Spleen (tissue), 13 donors: ENCODE data around the gene ZNF785. TPM values are rescaled to one million over a fixed set of nuclear protein-coding genes. Genes with fewer than 3 reads are reported as not detected.
"Not testable (repeated sequence)": the region's sequence is repeated elsewhere in the genome, so short reads cannot be mapped to it uniquely, and the experiment has no call there.

Experiments
- DNase-seq: peaks from one replicate; pipeline ENCODE4 v3.0.0-alpha.2; 2020
- H3K27ac ChIP-seq, 8 donors: fragments of 200-600 bp; sonication (generic) in 7 of 8; 1 replicate in 4 of 8; 2 replicates in 4 of 8; pipeline versions ENCODE4 v1.5.0 to v1.8.0; 2016 to 2021; ENCODE audit warnings: inconsistent platforms in 4 of 8, mild to moderate bottlenecking in 4 of 8, moderate library complexity in 1 of 8
- H3K27me3 ChIP-seq, 7 donors: fragments of 200-600 bp; sonication (generic) in 6 of 7; replicated peaks in 1 of 7; 1 replicate in 4 of 7; 2 replicates in 3 of 7; pipeline versions ENCODE4 v1.5.0 to v1.8.0; 2016 to 2021; ENCODE audit warnings: inconsistent platforms in 3 of 7, mild to moderate bottlenecking in 1 of 7
- H3K36me3 ChIP-seq, 6 donors: fragments of 200-600 bp; sonication (generic) in 5 of 6; 1 replicate in 4 of 6; 2 replicates in 2 of 6; pipeline versions ENCODE4 v1.5.0 to v1.8.0; 2016 to 2021; ENCODE audit warnings: inconsistent platforms in 2 of 6
- H3K4me1 ChIP-seq, 6 donors: fragments of 200-600 bp; sonication (generic) in 5 of 6; 1 replicate in 3 of 6; 2 replicates in 3 of 6; pipeline versions ENCODE4 v1.5.0 to v1.8.0; 2016 to 2021; ENCODE audit warnings: inconsistent platforms in 3 of 6
- H3K4me3 ChIP-seq, 8 donors: fragments of 200-600 bp; sonication (generic) in 7 of 8; 1 replicate in 4 of 8; 2 replicates in 4 of 8; pipeline versions ENCODE4 v1.5.0 to v1.8.0; 2016 to 2021; ENCODE audit warnings: inconsistent platforms in 4 of 8, mild to moderate bottlenecking in 4 of 8, moderate library complexity in 2 of 8
- H3K9me3 ChIP-seq, 8 donors: fragments of 200-600 bp; sonication (generic) in 7 of 8; 1 replicate in 4 of 8; 2 replicates in 4 of 8; pipeline versions ENCODE4 v1.5.0 to v1.8.0; 2016 to 2021; ENCODE audit warnings: inconsistent platforms in 4 of 8
- CTCF ChIP-seq, 11 experiments: fragments of 200-600 bp in 7 of 11; fragments of 450-650 bp in 4 of 11; sonication (generic) in 4 of 11; IDR thresholded peaks in 8 of 11; conservative IDR thresholded peaks in 3 of 11; 1 replicate in 7 of 11; 2 replicates in 4 of 11; pipeline versions ENCODE4 v1.4.0 to v1.8.0; 2016 to 2021; ENCODE audit warnings: antibody characterized with exemption in 11 of 11, inconsistent platforms in 4 of 11, mild to moderate bottlenecking in 1 of 11
- POLR2A ChIP-seq, 3 donors: fragments of 450-650 bp; IDR thresholded peaks; one replicate each; pipeline ENCODE4 v1.5.1; 2017; ENCODE audit warnings: antibody characterized with exemption in 3 of 3, mild to moderate bottlenecking in 1 of 3
- POLR2AphosphoS5 ChIP-seq, 3 donors: sonication (generic); formaldehyde crosslinking; IDR thresholded peaks; one replicate each; pipeline ENCODE4 v1.5.1; 2017; ENCODE audit warnings: antibody characterized with exemption in 3 of 3
- WGBS, 5 donors: extraction: QIAGEN DNeasy Blood & Tissue Kit in 3 of 5; methylation state at CpG; one replicate each; pipeline versions ENCODE4 v1.1.5 to v1.1.7; 2013 to 2018; 5-methylcytosine and 5-hydroxymethylcytosine counted together
- intact Hi-C: fragments of 100-400 bp; cut with DNase I; formaldehyde crosslinking; loops from one replicate; pipeline ENCODE4 v1.15.0; 2023; ENCODE audit warnings: low total_unique reads
- long read RNA-seq, 2 donors: transcript quantifications; one replicate each; lab custom pipeline, GENCODE V29; 2026
- polyA plus RNA-seq, 3 donors: library from polyadenylated mRNA; stranded (reverse); fragments of 200-250 nt; gene quantifications; one replicate each; pipeline ENCODE4 v1.2.1, GENCODE V29; 2013
- total RNA-seq, 7 donors: library from RNA; depleted of rRNA in 3 of 7; stranded (reverse); fragments of >200 nt in 3 of 7; fragmentation: NEBNext Ultra II Directional in 4 of 7; extraction: Animal tissue kit (Norgen Biotek cat#: 25700) in 4 of 7; gene quantifications; one replicate each; pipeline versions ENCODE4 v1.1.0 to v1.2.1, GENCODE V29; 2016 to 2021
- donor health status: healthy with polysubstance abuse.
- donor health status: DM: no; HTN: no; CAD: no; lungs with moderate emphysema.
- donor health status: DM: no; HTN: no; CAD: no.
- donor health status: Bipolar disorder and iron deficiency.
- donor health status: healthy.
- donor health status: DM: no; HTN: no; CAD: no.
- donor health status: DM: yes; HTN: yes; CAD: no.

The ZNF785 gene
- total RNA-seq (10 to 100 TPM; 16.5 to 22.1 (median 18.6) TPM), polyA plus RNA-seq (1 to 10 TPM; 3.1 to 7.1 (median 3.5) TPM)
- long read RNA-seq, donor 1, result 0 reads
- long read RNA-seq, donor 2, partial matches to known transcripts, result 0 of 3 reads
- long read RNA-seq, donor 2, other reads (novel, unspliced or antisense), result 0 of 3 reads

- Histone ChIP-seq H3K9me3 (no peaks in the 10 kb centered on the region), H3K4me1 (peaks cover 10 to 68% (median 37%) of the 10 kb centered on the region in 6 donors), H3K27ac (peak within 1 kb of the TSS; percentile 85 to 93 (median 87)), H3K4me3 (peak within 1 kb of the TSS; percentile 64 to 82 (median 74)), H3K27me3 (no peaks in the 10 kb centered on the region), H3K36me3 (peaks cover 0 to 36% (median 24%) of the 10 kb centered on the region in 6 donors)
- 0 to 1% (median 1%) methylated on average over 18 to 50 of the region's 50 CpGs for WGBS, 5 donors
- DNase-seq, result peak; percentile 95
- intact Hi-C loops, result no loop called here
- peak; percentile 80 to 88 (median 84) for TF ChIP-seq POLR2AphosphoS5 (IDR thresholded peaks at IDR 0.05)
- TF ChIP-seq POLR2A (IDR thresholded peaks at IDR 0.05), result no peak
- peak in 8 of 11 experiments; percentile 26 to 61 (median 47) for TF ChIP-seq CTCF (IDR thresholded peaks at IDR 0.05 in 8 of 11, conservative IDR thresholded peaks at IDR 0.05 in 3 of 11)
These were observed at the start of gene ZNF785 for GRCh38 chr16:30585400-30586191. TSS of gene ZNF785 (minus strand) at chr16:30585697. CDS start at chr16:30585611, 86 bp downstream.

GRCh38 chr16:30633526-30633925, 48.0 kb upstream of the ZNF785 start:
- peaks cover 0 to 39% (median 25%) of the 10 kb centered on the region in 6 donors for H3K4me1 ChIP-seq
- H3K27ac ChIP-seq, result peak overlapping the region; percentile 79 to 97 (median 93)
- H3K27me3 ChIP-seq, result no peaks in the 10 kb centered on the region
- no peaks in the 10 kb centered on the region for H3K9me3 ChIP-seq
- 76 to 86% (median 82%) methylated on average over 16 to 17 of the region's 17 CpGs for whole genome bisulfite sequencing, 5 donors
- no peaks in the 10 kb centered on the region for H3K36me3 ChIP-seq
- TF ChIP-seq POLR2A (IDR thresholded peaks at IDR 0.05) (no peak), POLR2AphosphoS5 (IDR thresholded peaks at IDR 0.05) (no peak)
- intact Hi-C loops, result no loop called here
- H3K4me3 ChIP-seq, result peak overlapping the region; percentile 50 to 82 (median 58)
- DNase-seq, result no peak

- intact Hi-C loops, H3K4me3 ChIP-seq, DNase-seq, H3K36me3 ChIP-seq, H3K27me3 ChIP-seq, H3K9me3 ChIP-seq, H3K27ac ChIP-seq: not testable (repeated sequence)
- 78 to 93% (median 91%) methylated on average over 7 of the region's 7 CpGs for WGBS, 5 donors
- peaks cover 0 to 41% (median 27%) of the 10 kb centered on the region in 6 donors for H3K4me1 ChIP-seq
These were observed 47.0 kb upstream of the ZNF785 start for GRCh38 chr16:30632454-30632853.

- peak overlapping the region in 3 of 8 donors; percentile 11 to 49 (median 17) for H3K4me3 ChIP-seq
- peak overlapping the region; percentile 21 to 75 (median 58) for H3K27ac ChIP-seq
- WGBS, 5 donors, result 27 to 42% (median 33%) methylated on average over 15 to 18 of the region's 18 CpGs
- intact Hi-C loops, result no loop called here
- no peaks in the 10 kb centered on the region for H3K27me3 ChIP-seq
- DNase-seq, result peak; percentile 94
- H3K9me3 ChIP-seq, result no peaks in the 10 kb centered on the region
- H3K4me1 ChIP-seq, result peaks cover 0 to 20% (median 13%) of the 10 kb centered on the region in 6 donors
- no peaks in the 10 kb centered on the region for H3K36me3 ChIP-seq
- TF ChIP-seq POLR2A (IDR thresholded peaks at IDR 0.05) (no peak), CTCF (IDR thresholded peaks at IDR 0.05 in 8 of 11, conservative IDR thresholded peaks at IDR 0.05 in 3 of 11) (peak; percentile 81 to 94 (median 91)), POLR2AphosphoS5 (IDR thresholded peaks at IDR 0.05) (peak in 1 of 3 donors; percentile 73)
These were observed 43.4 kb upstream of the ZNF785 start for GRCh38 chr16:30628628-30629540.
